H9 (cell line): Measurements from ENCODE around the gene NEUROD1. TPM values are rescaled to one million over a fixed set of nuclear protein-coding genes. Genes with fewer than 3 reads are reported as not detected.

Experiments used
- DNase-seq: peaks from one replicate; pipeline ENCODE4 v3.0.0-alpha.2; 2017
- H2AFZ ChIP-seq: one replicate; pipeline ENCODE4 v1.6.1; 2013; ENCODE audit warnings: mild to moderate bottlenecking, low read length, control low read depth, moderate library complexity
- H2AK5ac ChIP-seq: 2 replicates; pipeline ENCODE4 v1.6.1; 2013; ENCODE audit warnings: low read length, control low read depth, mixed read lengths; ENCODE audit not compliant: insufficient read length
- H2BK120ac ChIP-seq: one replicate; pipeline ENCODE4 v1.6.1; 2013; ENCODE audit warnings: low read depth, mild to moderate bottlenecking, low read length, control low read depth, inconsistent platforms; ENCODE audit not compliant: poor library complexity, severe bottlenecking
- H2BK12ac ChIP-seq: 2 replicates; pipeline ENCODE4 v1.6.1; 2013; ENCODE audit warnings: low read length, control low read depth, mixed read lengths, low read depth; ENCODE audit not compliant: insufficient read length
- H2BK15ac ChIP-seq: 2 replicates; pipeline ENCODE4 v1.6.1; 2013; ENCODE audit warnings: low read depth, low read length, control low read depth
- H2BK20ac ChIP-seq: one replicate; pipeline ENCODE4 v1.6.1; 2013; ENCODE audit warnings: low read depth, mild to moderate bottlenecking, low read length, control low read depth, inconsistent platforms; ENCODE audit not compliant: poor library complexity, severe bottlenecking
- H2BK5ac ChIP-seq: 2 replicates; pipeline ENCODE4 v1.6.1; 2013; ENCODE audit warnings: low read length, control low read depth, mixed read lengths; ENCODE audit not compliant: insufficient read length
- H3K14ac ChIP-seq: 2 replicates; pipeline ENCODE4 v1.6.1; 2013; ENCODE audit warnings: low read length, control low read depth; ENCODE audit not compliant: insufficient read depth
- H3K18ac ChIP-seq: 2 replicates; pipeline ENCODE4 v1.6.1; 2013; ENCODE audit warnings: low read depth, mild to moderate bottlenecking, mixed read lengths, low read length, control low read depth; ENCODE audit not compliant: insufficient read length
- H3K23ac ChIP-seq: 2 replicates; pipeline ENCODE4 v1.6.1; 2013; ENCODE audit warnings: low read length, control low read depth, mixed read lengths, low read depth; ENCODE audit not compliant: insufficient read length
- H3K23me2 ChIP-seq: 2 replicates; pipeline ENCODE4 v1.6.1; 2013; ENCODE audit warnings: low read depth, mild to moderate bottlenecking, mixed read lengths, low read length, control low read depth; ENCODE audit not compliant: insufficient read length, poor library complexity, severe bottlenecking
- H3K27ac ChIP-seq: 2 replicates; pipeline ENCODE4 v1.5.1; 2013; ENCODE audit warnings: low read length, control low read depth, mixed read lengths, low read depth; ENCODE audit not compliant: insufficient read length
- H3K27me3 ChIP-seq: 2 replicates; pipeline ENCODE4 v1.6.1; 2013; ENCODE audit warnings: low read length, control low read depth, inconsistent platforms; ENCODE audit not compliant: insufficient read depth
- H3K4ac ChIP-seq: 2 replicates; pipeline ENCODE4 v1.6.1; 2013; ENCODE audit warnings: low read depth, mild to moderate bottlenecking, control low read depth, inconsistent platforms, low read length, moderate library complexity
- H3K4me1 ChIP-seq: 2 replicates; pipeline ENCODE4 v1.6.1; 2013; ENCODE audit warnings: low read length, control low read depth, inconsistent platforms; ENCODE audit not compliant: insufficient read depth
- H3K4me2 ChIP-seq: 2 replicates; pipeline ENCODE4 v1.6.1; 2013; ENCODE audit warnings: low read length, control low read depth, mixed read lengths; ENCODE audit not compliant: insufficient read length, insufficient read depth
- H3K56ac ChIP-seq: 2 replicates; pipeline ENCODE4 v1.6.1; 2013; ENCODE audit warnings: low read depth, mild to moderate bottlenecking, mixed read lengths, low read length, control low read depth; ENCODE audit not compliant: insufficient read length
- H3K79me1 ChIP-seq: 2 replicates; pipeline ENCODE4 v1.6.1; 2013; ENCODE audit warnings: low read depth, mild to moderate bottlenecking, moderate library complexity, low read length, control low read depth, inconsistent platforms; ENCODE audit not compliant: insufficient read depth, poor library complexity, severe bottlenecking
- H3K79me2 ChIP-seq: 2 replicates; pipeline ENCODE4 v1.6.1; 2013; ENCODE audit warnings: low read length, control low read depth, inconsistent platforms; ENCODE audit not compliant: insufficient read depth
- H3K9ac ChIP-seq: 2 replicates; pipeline ENCODE4 v1.6.1; 2013; ENCODE audit warnings: low read length, control low read depth, mixed read lengths; ENCODE audit not compliant: insufficient read length; ENCODE audit errors: extremely low read depth
- H3K9me3 ChIP-seq: one replicate; pipeline ENCODE4 v1.6.1; 2013; ENCODE audit warnings: low read depth, low read length, inconsistent platforms; ENCODE audit not compliant: control insufficient read depth
- H3T11ph ChIP-seq: one replicate; pipeline ENCODE4 v1.6.1; 2013; ENCODE audit warnings: mild to moderate bottlenecking, low read length, control low read depth, inconsistent platforms
- H4K20me1 ChIP-seq: one replicate; pipeline ENCODE4 v1.6.1; 2013; ENCODE audit not compliant: control insufficient read depth, insufficient read length, insufficient read depth
- H4K5ac ChIP-seq: 2 replicates; pipeline ENCODE4 v1.6.1; 2013; ENCODE audit warnings: low read depth, mild to moderate bottlenecking, mixed read lengths, low read length, control low read depth; ENCODE audit not compliant: insufficient read length
- H4K8ac ChIP-seq: replicated peaks from 2 replicates; pipeline ENCODE4 v1.6.1; 2013; ENCODE audit warnings: low read length, control low read depth, mixed read lengths, low read depth; ENCODE audit not compliant: insufficient read length
- H4K91ac ChIP-seq: 2 replicates; pipeline ENCODE4 v1.6.1; 2013; ENCODE audit warnings: low read depth, mild to moderate bottlenecking, moderate library complexity, mixed read lengths, low read length, control low read depth; ENCODE audit not compliant: insufficient read length
- H3K27ac Mint-ChIP-seq, 3 experiments: 2 replicates in 2 of 3; 3 replicates in 1 of 3; pipeline ENCODE4 v1.8.0; 2020 to 2021; ENCODE audit warnings: mixed read lengths in 3 of 3, mild to moderate bottlenecking in 1 of 3, moderate library complexity in 1 of 3
- H3K27me3 Mint-ChIP-seq: 2 replicates; pipeline ENCODE4 v1.8.0; 2021; ENCODE audit warnings: low read depth, mild to moderate bottlenecking, moderate library complexity, mixed read lengths
- H3K36me3 Mint-ChIP-seq, 3 experiments: 2 replicates in 2 of 3; 3 replicates in 1 of 3; pipeline ENCODE4 v1.8.0; 2020 to 2021; ENCODE audit warnings: low read depth in 3 of 3, mixed read lengths in 3 of 3; ENCODE audit not compliant: insufficient read depth in 1 of 3
- H3K4me1 Mint-ChIP-seq, 2 experiments: 2 replicates each; pipeline ENCODE4 v1.8.0; 2020; ENCODE audit warnings: mixed read lengths in 2 of 2
- H3K4me3 Mint-ChIP-seq, 2 experiments: 2 replicates in 1 of 2; 3 replicates in 1 of 2; pipeline ENCODE4 v1.8.0; 2020 to 2021; ENCODE audit warnings: mild to moderate bottlenecking in 2 of 2, mixed read lengths in 2 of 2, moderate library complexity in 1 of 2
- H3K9me3 Mint-ChIP-seq, 2 experiments: 2 replicates in 1 of 2; 3 replicates in 1 of 2; pipeline ENCODE4 v1.8.0; 2020; ENCODE audit warnings: mild to moderate bottlenecking in 2 of 2, mixed read lengths in 2 of 2, moderate library complexity in 1 of 2
- WGBS: extraction: QIAGEN DNeasy Blood & Tissue Kit; methylation state at CpG from one replicate; pipeline ENCODE4 v1.1.7; 2013; ENCODE audit warnings: missing lambda C conversion rate, low lambda C conversion rate, mixed read lengths; ENCODE audit not compliant: insufficient read length; ENCODE audit errors: extremely low coverage; 5-methylcytosine and 5-hydroxymethylcytosine counted together
- total RNA-seq: library from RNA; stranded (reverse); gene quantifications from 2 replicates; pipeline ENCODE4 v1.2.1, GENCODE V29; 2021
- TF ChIP-seq, protein P1 (sequence below): fragments of 200-600 bp; sonication (generic); conservative IDR thresholded peaks from 3 replicates; pipeline ENCODE4 v1.8.0; 2021; ENCODE audit warnings: antibody characterized with exemption, mild to moderate bottlenecking

NEUROD1 gene
- total RNA-seq, 1 experiment from 2014 or later = not detected

DNA sequence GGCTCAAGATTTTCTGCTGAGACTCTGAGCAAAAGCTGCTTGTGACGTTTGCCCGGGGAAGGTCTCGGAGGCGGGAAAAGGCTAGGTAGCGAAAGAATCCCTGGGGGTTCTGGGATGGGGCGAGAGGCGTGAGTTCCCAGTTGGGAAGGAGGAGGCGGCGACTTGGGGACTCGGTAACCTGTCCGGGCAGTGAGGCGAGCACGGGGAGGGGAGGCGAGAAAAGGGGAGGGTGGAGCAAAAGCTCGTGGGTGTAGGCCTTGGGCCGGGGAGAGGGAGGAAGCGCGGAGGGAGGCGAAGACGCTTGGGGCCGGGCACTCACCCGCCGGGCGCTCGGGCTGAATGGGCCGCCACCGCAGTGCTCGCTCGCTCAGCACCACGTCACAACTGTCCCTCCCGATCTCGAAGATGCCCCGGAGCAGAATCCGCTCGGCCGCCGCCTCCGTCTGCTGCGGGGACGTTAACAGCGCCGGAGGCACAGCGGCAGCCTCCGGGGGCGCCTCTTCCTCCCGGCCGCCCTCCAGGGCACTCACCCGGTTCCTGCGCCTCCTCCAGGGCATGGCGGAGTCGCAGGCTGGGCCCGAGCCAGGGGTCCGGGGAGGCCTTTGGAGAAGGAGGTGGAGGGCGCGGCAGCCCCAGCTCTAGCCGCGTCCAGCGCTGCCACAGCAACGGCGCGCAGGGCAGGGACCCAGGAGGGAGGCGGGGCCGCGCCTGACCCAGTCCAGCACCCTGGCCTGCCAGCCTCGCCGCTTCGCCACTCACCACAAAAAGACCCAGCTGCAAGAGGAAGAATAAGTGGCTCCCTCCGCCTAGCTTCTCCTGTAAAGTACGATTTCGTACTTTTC, 23.6 kb downstream of the NEUROD1 start, which contains the start of gene CERKL:
Gene CERKL, minus strand, starts transcription at position 656 of the 842 bp plus-strand sequence. Its CDS starts 99 bp downstream, at position 557.
- Histone ChIP-seq H3K23ac (no peak within 1 kb of the TSS), H4K91ac (no peak within 1 kb of the TSS), H2BK15ac (no peak within 1 kb of the TSS), H2AK5ac (no peak within 1 kb of the TSS), H4K20me1 (no peaks in the 10 kb centered on the region), H3K27ac (no peak within 1 kb of the TSS), H2AFZ (no peak within 1 kb of the TSS), H3K4me2 (peak within 1 kb of the TSS; percentile 96), H2BK120ac (no peak within 1 kb of the TSS), H3K9ac (no peak within 1 kb of the TSS), H3K79me2 (no peaks in the 10 kb centered on the region), H3K27me3 (peaks cover 35% of the 10 kb centered on the region; the same call in 1 of the 2 replicates), H3K14ac (no peak within 1 kb of the TSS), H3K9me3 (no peaks in the 10 kb centered on the region), H3T11ph (no peak within 1 kb of the TSS), H4K8ac (no peak within 1 kb of the TSS), H3K18ac (no peak within 1 kb of the TSS), H2BK12ac (no peak within 1 kb of the TSS), H2BK5ac (no peak within 1 kb of the TSS), H3K23me2 (peaks cover 7% of the 10 kb centered on the region), H3K79me1 (no peaks in the 10 kb centered on the region), H3K4me1 (no peaks in the 10 kb centered on the region), H3K56ac (no peak within 1 kb of the TSS), H4K5ac (no peak within 1 kb of the TSS), H2BK20ac (no peak within 1 kb of the TSS), H3K4ac (no peak within 1 kb of the TSS)
- Mint-ChIP-seq H3K4me1 (peaks cover 25 to 31% of the 10 kb centered on the region in 2 experiments), H3K27me3 (peaks cover 92% of the 10 kb centered on the region), H3K9me3 (no peaks in the 10 kb centered on the region; a peak in 1 of 5 replicates), H3K27ac (peak within 1 kb of the TSS in 1 of 3 experiments; percentile 5; a peak in 2 of 7 replicates), H3K4me3 (peak within 1 kb of the TSS; percentile 71 to 90), H3K36me3 (no peaks in the 10 kb centered on the region)
- peak; percentile 90 for DNase-seq
- no CpG with 5 or more reads among the region's 70 CpGs for WGBS
- TF ChIP-seq, protein P1, sequence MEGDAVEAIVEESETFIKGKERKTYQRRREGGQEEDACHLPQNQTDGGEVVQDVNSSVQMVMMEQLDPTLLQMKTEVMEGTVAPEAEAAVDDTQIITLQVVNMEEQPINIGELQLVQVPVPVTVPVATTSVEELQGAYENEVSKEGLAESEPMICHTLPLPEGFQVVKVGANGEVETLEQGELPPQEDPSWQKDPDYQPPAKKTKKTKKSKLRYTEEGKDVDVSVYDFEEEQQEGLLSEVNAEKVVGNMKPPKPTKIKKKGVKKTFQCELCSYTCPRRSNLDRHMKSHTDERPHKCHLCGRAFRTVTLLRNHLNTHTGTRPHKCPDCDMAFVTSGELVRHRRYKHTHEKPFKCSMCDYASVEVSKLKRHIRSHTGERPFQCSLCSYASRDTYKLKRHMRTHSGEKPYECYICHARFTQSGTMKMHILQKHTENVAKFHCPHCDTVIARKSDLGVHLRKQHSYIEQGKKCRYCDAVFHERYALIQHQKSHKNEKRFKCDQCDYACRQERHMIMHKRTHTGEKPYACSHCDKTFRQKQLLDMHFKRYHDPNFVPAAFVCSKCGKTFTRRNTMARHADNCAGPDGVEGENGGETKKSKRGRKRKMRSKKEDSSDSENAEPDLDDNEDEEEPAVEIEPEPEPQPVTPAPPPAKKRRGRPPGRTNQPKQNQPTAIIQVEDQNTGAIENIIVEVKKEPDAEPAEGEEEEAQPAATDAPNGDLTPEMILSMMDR = peak; percentile 39; the same call in 1 of the 3 replicates
